Muscle of leg (tissue), 16 donors: Measurements from ENCODE around the gene PTGER1. TPM values are rescaled to one million over a fixed set of nuclear protein-coding genes. Genes with fewer than 3 reads are reported as not detected.
A peak's percentile ranks its signal among the peaks of the same experiment; 100 is the strongest.

Experiments
- DNase-seq: peaks from one replicate; pipeline ENCODE4 v3.0.0; 2013
- H3K27ac ChIP-seq: one replicate; pipeline ENCODE4 v1.5.1; 2013; ENCODE audit warnings: mild to moderate bottlenecking, low read length, control low read depth
- H3K27me3 ChIP-seq: one replicate; pipeline ENCODE4 v1.6.1; 2013; ENCODE audit warnings: low read length; ENCODE audit not compliant: control insufficient read depth, insufficient read depth
- H3K36me3 ChIP-seq: one replicate; pipeline ENCODE4 v1.6.1; 2013; ENCODE audit warnings: low read length; ENCODE audit not compliant: control insufficient read depth, insufficient read depth
- H3K4me1 ChIP-seq: one replicate; pipeline ENCODE4 v1.6.1; 2013; ENCODE audit warnings: low read length; ENCODE audit not compliant: control insufficient read depth, insufficient read depth
- H3K4me3 ChIP-seq: one replicate; pipeline ENCODE4 v1.5.1; 2013; ENCODE audit warnings: low read length, control low read depth
- H3K9me3 ChIP-seq: replicated peaks from 2 replicates; pipeline ENCODE4 v1.6.1; 2013; ENCODE audit warnings: low read depth, low read length; ENCODE audit not compliant: control insufficient read depth
- WGBS: methylation state at CpG from one replicate; pipeline ENCODE4 v1.1.5; 2013; ENCODE audit warnings: missing lambda C conversion rate; ENCODE audit not compliant: insufficient coverage; 5-methylcytosine and 5-hydroxymethylcytosine counted together
- long read RNA-seq, 11 donors: transcript quantifications; one replicate each; lab custom pipeline, GENCODE V29; 2026
- polyA plus RNA-seq, 8 donors: library from polyadenylated mRNA; unstranded; fragments of 120-200 nt; gene quantifications; one replicate each; pipeline versions ENCODE4 v1.2.1 to v1.2.3, GENCODE V29; 2013; ENCODE audit warnings: inconsistent platforms in 1 of 8, low replicate concordance in 1 of 8; ENCODE audit not compliant: insufficient read length in 8 of 8, insufficient read depth in 1 of 8
- total RNA-seq: library from RNA; stranded (reverse); fragments of 120-200 nt; gene quantifications from one replicate; pipeline ENCODE4 v1.2.4, GENCODE V29; 2013

Gene PTGER1, protein sequence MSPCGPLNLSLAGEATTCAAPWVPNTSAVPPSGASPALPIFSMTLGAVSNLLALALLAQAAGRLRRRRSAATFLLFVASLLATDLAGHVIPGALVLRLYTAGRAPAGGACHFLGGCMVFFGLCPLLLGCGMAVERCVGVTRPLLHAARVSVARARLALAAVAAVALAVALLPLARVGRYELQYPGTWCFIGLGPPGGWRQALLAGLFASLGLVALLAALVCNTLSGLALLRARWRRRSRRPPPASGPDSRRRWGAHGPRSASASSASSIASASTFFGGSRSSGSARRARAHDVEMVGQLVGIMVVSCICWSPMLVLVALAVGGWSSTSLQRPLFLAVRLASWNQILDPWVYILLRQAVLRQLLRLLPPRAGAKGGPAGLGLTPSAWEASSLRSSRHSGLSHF
- 0.09 TPM for total RNA-seq
- under 1 TPM in 2 of 8 donors, not detected in 6; 0.12 to 0.52 TPM for polyA plus RNA-seq
- long read RNA-seq, donor 1 = 0 reads
- long read RNA-seq, donor 2 = 0 reads
- long read RNA-seq, donor 3 = 0 reads
- long read RNA-seq, donor 4, partial matches to known transcripts = 0 of 1 reads
- long read RNA-seq, donor 4, other reads (novel, unspliced or antisense) = 0 of 1 reads
- long read RNA-seq, donor 5 = 0 reads
- long read RNA-seq, donor 6 = 0 reads
- long read RNA-seq, donor 7 = 0 reads
- long read RNA-seq, donor 8 = 0 reads
- long read RNA-seq, donor 9 = 0 reads
- long read RNA-seq, donor 10 = 0 reads
- long read RNA-seq, donor 11 = 0 reads

DNA sequence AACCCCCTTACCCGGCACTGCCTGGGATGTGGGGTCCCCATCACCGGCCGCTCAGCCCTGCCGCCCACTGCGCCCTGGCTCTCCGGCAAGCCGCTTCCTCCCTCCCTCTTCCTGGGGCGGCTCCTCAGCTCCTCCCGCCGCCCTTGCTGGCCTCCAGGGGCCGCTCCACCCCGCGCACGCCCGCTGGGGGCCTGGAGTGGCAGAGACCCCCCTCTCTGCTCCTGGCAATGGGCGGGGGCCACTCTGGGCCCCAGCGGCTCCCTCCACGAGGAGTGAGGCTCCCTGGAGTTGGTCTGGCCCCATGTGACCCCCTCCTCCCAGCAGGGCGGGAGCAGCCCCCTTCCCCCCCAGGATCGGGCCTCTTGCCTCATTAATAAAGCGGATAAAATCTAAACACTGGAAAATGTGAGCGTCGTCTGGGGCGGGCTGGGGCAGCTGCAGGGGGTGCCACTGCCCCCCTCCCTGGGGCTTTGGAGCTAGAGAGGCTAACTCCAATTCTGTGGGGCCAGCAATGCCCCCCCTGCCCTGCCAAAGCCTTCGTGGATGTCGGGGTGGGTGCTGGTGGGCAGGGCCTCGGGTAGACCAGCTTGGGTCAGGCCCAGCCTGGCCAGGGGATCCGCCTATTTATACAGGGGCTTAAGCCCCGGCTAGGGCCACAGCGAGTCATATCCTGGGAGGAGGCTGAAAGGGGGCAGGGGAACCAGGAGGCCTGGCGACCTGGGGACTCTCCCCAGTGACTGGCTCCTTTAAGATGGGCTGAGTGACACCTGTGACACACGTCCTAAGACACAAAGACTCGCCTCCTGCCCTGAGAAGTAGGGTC is at the start of gene PTGER1:
TSS of gene PTGER1 (minus strand) at position 104 of the 823 bp plus-strand sequence. CDS start 1,034 bp downstream, outside the sequence.
- H3K4me3 ChIP-seq = no peak within 1 kb of the TSS
- peaks cover 42% of the 10 kb centered on the region for H3K4me1 ChIP-seq
- no peaks in the 10 kb centered on the region for H3K9me3 ChIP-seq
- H3K27me3 ChIP-seq = peaks cover 43% of the 10 kb centered on the region
- DNase-seq = peak; percentile 26
- 9% methylated on average over 26 of the region's 33 CpGs for WGBS
- H3K27ac ChIP-seq = no peak within 1 kb of the TSS
- peaks cover 41% of the 10 kb centered on the region for H3K36me3 ChIP-seq

DNA sequence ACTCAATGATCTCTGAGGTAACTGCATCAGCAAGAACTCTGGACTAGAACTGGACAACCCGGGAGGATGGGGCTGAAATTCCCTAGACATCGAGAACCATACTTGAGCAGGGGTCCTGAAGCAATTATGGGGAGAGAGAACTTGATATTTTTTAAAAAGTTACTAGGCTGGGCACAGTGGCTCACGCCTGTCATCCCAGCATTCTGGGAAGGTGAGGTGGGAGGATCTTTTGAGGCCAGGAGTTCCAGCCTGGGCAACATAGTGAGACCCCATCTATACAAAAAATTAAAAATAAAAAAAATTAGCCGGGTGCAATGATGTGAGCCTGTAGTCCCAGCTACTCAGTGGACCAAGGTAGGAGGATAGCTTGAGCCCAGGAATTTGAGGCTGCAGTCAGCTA is 45.4 kb upstream of the PTGER1 start:
- no CpG with 5 or more reads among the region's 4 CpGs for WGBS
- H3K4me3 ChIP-seq = no peak overlapping the region
- H3K36me3 ChIP-seq = peaks cover 14% of the 10 kb centered on the region
- no peak overlapping the region for H3K27ac ChIP-seq
- H3K9me3 ChIP-seq = no peaks in the 10 kb centered on the region
- H3K4me1 ChIP-seq = peaks cover 27% of the 10 kb centered on the region
- DNase-seq = no peak
- no peaks in the 10 kb centered on the region for H3K27me3 ChIP-seq

DNA sequence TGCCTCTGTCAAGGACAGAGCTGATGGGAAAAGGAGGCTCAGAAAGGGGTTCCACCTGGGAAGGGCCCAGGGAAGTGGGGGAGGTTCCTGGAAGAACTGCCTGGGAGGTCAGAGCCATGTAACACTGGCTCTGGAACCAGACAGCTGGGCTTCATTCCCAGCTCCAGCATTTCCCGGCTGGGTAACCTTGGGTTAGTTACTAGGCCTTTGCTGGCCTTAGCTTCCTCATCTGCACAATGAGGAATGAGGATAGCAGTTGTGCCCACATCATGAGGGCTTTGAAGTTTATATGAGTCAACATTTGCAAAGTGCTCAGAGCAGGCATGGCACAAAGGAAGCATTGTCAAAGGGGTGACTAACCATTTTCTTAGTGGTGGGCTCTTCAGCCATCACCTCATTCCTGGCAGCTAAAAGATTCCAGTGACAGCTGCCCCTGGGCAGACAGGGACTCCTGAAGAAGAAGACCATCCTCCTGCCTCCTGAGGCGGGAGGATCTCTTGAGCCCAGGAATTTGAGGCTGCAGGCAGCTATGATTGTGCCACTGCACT is 44.8 kb upstream of the PTGER1 start:
- H3K4me1 ChIP-seq = peaks cover 34% of the 10 kb centered on the region
- H3K36me3 ChIP-seq = peaks cover 20% of the 10 kb centered on the region
- no peaks in the 10 kb centered on the region for H3K9me3 ChIP-seq
- H3K27ac ChIP-seq = peak overlapping the region; percentile 93
- 42% methylated on average over 2 of the region's 2 CpGs for WGBS
- no peaks in the 10 kb centered on the region for H3K27me3 ChIP-seq
- H3K4me3 ChIP-seq = no peak overlapping the region
- peak; percentile 49 for DNase-seq

DNA sequence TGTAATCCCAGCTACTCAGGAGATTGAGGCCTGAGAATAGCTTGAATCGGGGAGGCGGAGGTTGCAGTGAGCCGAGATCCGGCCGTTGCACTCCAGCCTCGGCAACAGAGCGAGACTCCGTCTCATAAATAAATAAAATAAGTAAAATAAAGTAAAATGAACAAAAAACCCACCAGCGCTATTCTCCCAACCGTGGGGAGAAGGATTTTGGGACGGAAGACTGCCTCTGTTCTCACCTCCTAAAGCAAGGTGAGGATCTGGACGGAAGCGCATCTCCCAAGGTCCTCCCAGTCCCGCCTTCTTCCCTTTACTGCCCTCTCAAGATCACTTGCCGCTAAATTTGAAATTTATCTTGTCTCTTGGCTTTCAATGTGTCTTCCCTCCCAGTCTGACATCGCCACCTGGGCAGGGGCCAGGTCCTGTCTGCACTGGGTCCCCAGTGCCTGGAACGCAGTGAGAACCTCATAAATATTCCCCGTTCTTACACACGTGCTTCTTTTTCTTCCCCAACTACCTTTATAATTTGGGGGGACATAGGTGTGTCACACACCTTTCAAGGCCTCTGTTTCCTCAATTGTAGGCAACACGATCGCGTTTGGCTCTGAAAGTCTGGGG is 44.2 kb upstream of the PTGER1 start:
- WGBS = 68% methylated on average over 9 of the region's 22 CpGs
- Histone ChIP-seq H3K9me3 (no peaks in the 10 kb centered on the region), H3K27ac (peak overlapping the region; percentile 93), H3K4me3 (no peak overlapping the region), H3K4me1 (peaks cover 36% of the 10 kb centered on the region), H3K27me3 (no peaks in the 10 kb centered on the region), H3K36me3 (peaks cover 26% of the 10 kb centered on the region)
- peak; percentile 64 for DNase-seq

DNA sequence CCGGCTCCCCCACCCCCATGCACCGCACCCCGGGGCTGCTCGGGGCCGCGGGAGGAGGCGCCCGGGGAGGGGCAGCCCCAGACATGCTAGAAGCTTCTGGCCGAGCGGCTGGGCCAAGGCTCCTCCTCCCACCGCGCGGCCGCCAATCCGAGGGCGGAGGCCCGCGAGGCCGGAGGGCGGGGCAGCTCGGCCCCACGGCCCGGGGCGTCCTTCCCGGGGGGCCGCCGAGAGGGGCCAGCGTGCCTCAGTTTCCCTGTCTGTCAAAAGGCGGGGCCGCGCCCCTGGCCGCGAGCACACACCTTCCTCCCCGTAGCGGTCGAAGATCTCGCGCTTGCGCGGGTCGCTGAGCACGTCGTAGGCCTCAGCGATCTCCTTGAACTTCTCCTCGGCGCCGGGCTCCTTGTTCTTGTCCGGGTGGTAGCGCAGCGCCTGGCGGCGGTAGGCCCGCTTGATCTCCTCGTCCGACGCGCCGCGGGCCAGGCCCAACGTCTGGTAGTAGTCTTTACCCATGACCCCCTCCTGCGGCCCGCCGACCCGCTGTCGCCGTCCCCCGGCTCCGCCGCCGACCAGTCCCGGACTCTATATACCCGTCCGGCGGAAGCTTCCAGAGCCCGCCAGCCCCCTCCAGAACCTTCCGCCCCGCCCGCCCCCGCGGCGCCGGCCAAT is 42.8 kb upstream of the PTGER1 start, which contains the start of gene DNAJB1:
TSS of gene DNAJB1 (minus strand) at position 558 of the 666 bp plus-strand sequence. CDS start at position 510, 48 bp downstream.
- peak; percentile 93 for DNase-seq
- peaks cover 36% of the 10 kb centered on the region for H3K4me1 ChIP-seq
- WGBS = under 1% methylated on average over 74 of the region's 82 CpGs

DNA sequence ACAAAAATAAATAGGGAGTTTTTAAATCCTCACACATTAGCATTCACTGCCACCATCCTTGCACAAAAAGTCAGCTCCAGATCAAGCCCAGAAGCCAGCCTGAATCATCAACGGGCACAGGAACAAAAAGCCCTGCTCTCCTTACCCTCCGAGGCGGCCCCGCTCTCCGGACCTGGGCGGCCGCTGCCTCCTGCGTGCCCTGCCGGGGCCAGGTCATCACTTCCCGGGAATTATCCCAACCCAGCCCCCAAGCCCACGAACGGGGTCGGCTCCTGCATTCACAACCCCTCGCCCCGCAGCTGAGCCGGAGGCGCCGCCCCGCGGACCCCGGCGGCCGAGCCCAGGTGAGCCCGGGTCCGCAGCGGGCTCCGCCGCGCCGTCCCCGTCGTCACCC is 42.3 kb upstream of the PTGER1 start:
- peak overlapping the region; percentile 98 for H3K4me3 ChIP-seq
- no peaks in the 10 kb centered on the region for H3K9me3 ChIP-seq
- 0% methylated on average over 32 of the region's 32 CpGs for WGBS
- DNase-seq = peak; percentile 52
- peak overlapping the region; percentile 78 for H3K27ac ChIP-seq
- peaks cover 37% of the 10 kb centered on the region for H3K36me3 ChIP-seq
- no peaks in the 10 kb centered on the region for H3K27me3 ChIP-seq
- H3K4me1 ChIP-seq = peaks cover 36% of the 10 kb centered on the region

More for the DNA sequence above, 42.8 kb upstream of the PTGER1 start, which contains the start of gene DNAJB1:
- Histone ChIP-seq H3K27ac (peak within 1 kb of the TSS; percentile 99), H3K4me3 (peak within 1 kb of the TSS; percentile 98), H3K36me3 (peaks cover 35% of the 10 kb centered on the region), H3K27me3 (no peaks in the 10 kb centered on the region), H3K9me3 (no peaks in the 10 kb centered on the region)

DNA sequence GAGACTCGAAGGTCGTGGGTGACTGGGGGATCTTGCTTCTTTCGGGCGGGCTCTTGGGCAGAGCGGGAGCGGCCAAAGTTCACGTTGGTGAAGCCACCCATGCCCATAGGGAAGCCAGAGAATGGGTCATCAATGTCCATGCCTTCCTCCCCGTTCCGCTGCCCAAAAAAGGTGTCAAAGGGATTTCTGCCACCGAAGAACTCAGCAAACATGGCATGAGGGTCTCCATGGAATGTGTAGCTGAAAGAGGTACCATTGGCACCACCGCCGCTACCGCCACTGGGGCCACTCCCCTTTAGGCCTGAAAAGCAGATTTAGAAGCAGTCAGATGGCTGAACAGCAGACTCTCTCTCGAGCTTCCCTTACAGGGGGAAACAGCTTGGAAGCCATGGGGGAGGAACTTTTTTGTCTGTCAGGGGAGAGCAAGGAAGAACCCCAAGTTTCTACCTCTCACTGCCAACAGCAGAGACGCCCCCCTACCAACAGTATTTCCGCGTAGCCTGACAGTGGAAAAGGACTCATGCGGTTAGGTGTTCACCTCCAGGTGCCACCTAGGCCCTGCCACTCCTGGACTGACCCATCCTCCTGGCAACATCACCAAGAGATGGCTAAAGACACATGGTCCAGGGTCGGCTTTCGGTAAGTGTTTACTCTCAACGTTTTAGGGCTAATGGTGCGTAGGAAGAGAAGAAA is 41.7 kb upstream of the PTGER1 start:
- DNase-seq = no peak
- Histone ChIP-seq H3K27me3 (no peaks in the 10 kb centered on the region), H3K9me3 (no peaks in the 10 kb centered on the region), H3K27ac (peak overlapping the region; percentile 78), H3K36me3 (peaks cover 37% of the 10 kb centered on the region), H3K4me3 (peak overlapping the region; percentile 98), H3K4me1 (peaks cover 36% of the 10 kb centered on the region)
- WGBS = 45% methylated on average over 16 of the region's 22 CpGs

DNA sequence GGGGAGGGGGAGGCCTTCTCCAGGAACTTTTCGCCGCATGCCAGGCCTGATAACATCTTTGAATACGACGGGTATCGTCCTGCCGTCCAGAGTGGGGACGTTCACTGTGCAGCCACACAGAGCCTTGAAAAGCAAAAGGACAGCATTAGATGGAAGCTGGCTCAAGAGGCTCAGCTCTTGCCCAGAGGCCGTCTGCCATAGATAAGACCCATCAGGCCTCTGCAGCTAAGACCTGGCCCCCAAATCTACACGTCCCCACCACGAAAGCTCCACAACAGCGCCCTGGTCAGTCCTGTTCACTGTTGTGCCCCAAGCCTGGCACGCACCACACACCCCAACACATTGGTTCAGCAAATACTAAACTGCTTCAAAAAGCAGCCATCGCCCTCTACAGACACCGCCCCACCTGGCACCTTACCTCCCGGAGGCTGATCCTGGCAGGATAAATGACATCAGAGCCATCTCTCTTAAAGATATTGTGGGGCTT is 40.9 kb upstream of the PTGER1 start:
- Histone ChIP-seq H3K4me3 (peak overlapping the region; percentile 98), H3K36me3 (peaks cover 37% of the 10 kb centered on the region), H3K27ac (no peak overlapping the region), H3K9me3 (no peaks in the 10 kb centered on the region), H3K4me1 (peaks cover 38% of the 10 kb centered on the region), H3K27me3 (no peaks in the 10 kb centered on the region)
- no peak for DNase-seq
- 81% methylated on average over 13 of the region's 15 CpGs for WGBS
